ENCODE data around the gene ALDH2. TPM values are rescaled to one million over a fixed set of nuclear protein-coding genes. Genes with fewer than 3 reads are reported as not detected.

The ALDH2 gene
- total and polyA plus RNA-seq, 2 donors (not counting 1 experiment from before 2014, with no cell fraction given): 27.7 to 53.7 TPM

DNA sequence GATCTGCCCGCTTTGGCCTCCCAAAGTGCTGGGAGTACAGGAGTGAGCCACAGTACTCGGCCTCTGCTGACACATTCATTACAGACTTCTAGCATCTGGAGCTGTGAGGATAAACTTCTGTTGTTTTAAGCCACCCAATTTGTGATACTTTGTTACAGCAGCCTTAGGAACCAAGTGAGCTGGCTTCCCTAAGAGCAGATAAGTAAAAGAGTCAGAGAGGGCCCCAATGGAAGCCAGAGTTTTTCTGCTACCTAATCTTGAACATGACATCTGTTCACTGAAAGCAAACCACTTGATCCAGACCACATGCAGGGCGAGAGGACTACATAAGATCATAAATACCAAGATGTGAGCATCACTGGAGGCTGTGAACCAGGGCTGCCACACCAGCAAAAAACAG is 71.6 kb downstream of the ALDH2 start:
- TF ChIP-seq, protein P1, sequence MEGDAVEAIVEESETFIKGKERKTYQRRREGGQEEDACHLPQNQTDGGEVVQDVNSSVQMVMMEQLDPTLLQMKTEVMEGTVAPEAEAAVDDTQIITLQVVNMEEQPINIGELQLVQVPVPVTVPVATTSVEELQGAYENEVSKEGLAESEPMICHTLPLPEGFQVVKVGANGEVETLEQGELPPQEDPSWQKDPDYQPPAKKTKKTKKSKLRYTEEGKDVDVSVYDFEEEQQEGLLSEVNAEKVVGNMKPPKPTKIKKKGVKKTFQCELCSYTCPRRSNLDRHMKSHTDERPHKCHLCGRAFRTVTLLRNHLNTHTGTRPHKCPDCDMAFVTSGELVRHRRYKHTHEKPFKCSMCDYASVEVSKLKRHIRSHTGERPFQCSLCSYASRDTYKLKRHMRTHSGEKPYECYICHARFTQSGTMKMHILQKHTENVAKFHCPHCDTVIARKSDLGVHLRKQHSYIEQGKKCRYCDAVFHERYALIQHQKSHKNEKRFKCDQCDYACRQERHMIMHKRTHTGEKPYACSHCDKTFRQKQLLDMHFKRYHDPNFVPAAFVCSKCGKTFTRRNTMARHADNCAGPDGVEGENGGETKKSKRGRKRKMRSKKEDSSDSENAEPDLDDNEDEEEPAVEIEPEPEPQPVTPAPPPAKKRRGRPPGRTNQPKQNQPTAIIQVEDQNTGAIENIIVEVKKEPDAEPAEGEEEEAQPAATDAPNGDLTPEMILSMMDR (conservative IDR thresholded peaks at IDR 0.05 in 1 of 2, IDR thresholded peaks at IDR 0.05 in 1 of 2; ENCODE audit: low read depth in 1 of 2, low read length in 2 of 2): no peak
- no peak for TF ChIP-seq EZH2 (IDR thresholded peaks at IDR 0.05; ENCODE audit: low read length, missing control alignments)
- H3K4me3 ChIP-seq (replicated peaks in 1 of 4; ENCODE audit: control extremely low read depth in 1 of 4, insufficient read depth in 1 of 4, low read depth in 3 of 4, low read length in 4 of 4): no peak overlapping the region
- H4K20me1 ChIP-seq (ENCODE audit: control insufficient read depth, extremely low read depth, insufficient read depth, low read length): no peaks in the 10 kb centered on the region
- no peaks in the 10 kb centered on the region for H3K27me3 ChIP-seq (ENCODE audit: control insufficient read depth, insufficient read depth, low read length)
- no peak for DNase-seq (ENCODE audit: low read depth in 2 of 2)
- no peak overlapping the region for H3K9ac ChIP-seq (ENCODE audit: insufficient read depth, low read length)
- H3K79me2 ChIP-seq (ENCODE audit: control insufficient read depth, insufficient read depth, low read length): peaks cover 32% of the 10 kb centered on the region
- H3K4me1 ChIP-seq (ENCODE audit: control insufficient read depth, extremely low read depth, insufficient read depth, low read length): peaks cover 1% of the 10 kb centered on the region
- no peaks in the 10 kb centered on the region for H3K36me3 ChIP-seq (ENCODE audit: control insufficient read depth, insufficient read depth, low read length)
- no peaks in the 10 kb centered on the region for H3K9me3 ChIP-seq (ENCODE audit: control insufficient read depth, insufficient read depth, low read depth, low read length)
- H3K4me2 ChIP-seq (ENCODE audit: extremely low read depth, insufficient read depth, low read length): no peak overlapping the region
- H2AFZ ChIP-seq (ENCODE audit: low read length): no peak overlapping the region
- no peak overlapping the region for H3K27ac ChIP-seq (ENCODE audit: insufficient read depth, low read length)

DNA sequence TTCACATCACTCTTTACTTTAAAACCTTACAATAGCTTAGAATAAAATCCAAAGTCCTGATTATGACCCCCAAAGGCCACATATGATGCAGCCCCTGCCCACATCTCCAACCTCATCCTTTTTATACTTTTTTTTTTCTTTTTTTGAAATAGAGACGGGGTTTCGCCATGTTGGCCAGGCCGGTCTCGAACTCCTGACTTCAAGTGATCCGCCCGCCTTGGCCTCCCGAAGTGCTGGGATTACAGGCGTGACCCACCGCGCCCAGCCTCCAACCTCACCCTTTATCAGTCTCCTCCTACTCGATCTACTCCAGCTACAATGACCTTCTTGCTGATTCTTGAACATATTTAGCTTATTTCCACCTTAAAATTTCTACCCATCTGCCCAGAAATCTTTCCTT is 74.1 kb downstream of the ALDH2 start:
- H2AFZ ChIP-seq (ENCODE audit: low read length): peak overlapping the region; percentile 97
- no peaks in the 10 kb centered on the region for H4K20me1 ChIP-seq (ENCODE audit: control insufficient read depth, extremely low read depth, insufficient read depth, low read length)
- no peaks in the 10 kb centered on the region for H3K9me3 ChIP-seq (ENCODE audit: control insufficient read depth, insufficient read depth, low read depth, low read length)
- H3K36me3 ChIP-seq (ENCODE audit: control insufficient read depth, insufficient read depth, low read length): no peaks in the 10 kb centered on the region
- peaks cover 53% of the 10 kb centered on the region for H3K79me2 ChIP-seq (ENCODE audit: control insufficient read depth, insufficient read depth, low read length)
- TF ChIP-seq, protein P1 (conservative IDR thresholded peaks at IDR 0.05 in 1 of 2, IDR thresholded peaks at IDR 0.05 in 1 of 2; ENCODE audit: low read depth in 1 of 2, low read length in 2 of 2): no peak
- no peak for TF ChIP-seq EZH2 (IDR thresholded peaks at IDR 0.05; ENCODE audit: low read length, missing control alignments)
- peak overlapping the region; percentile 99 for H3K9ac ChIP-seq (ENCODE audit: insufficient read depth, low read length)
- H3K4me2 ChIP-seq (ENCODE audit: extremely low read depth, insufficient read depth, low read length): peak overlapping the region; percentile 94
- DNase-seq (ENCODE audit: low read depth in 2 of 2): no peak
- H3K27ac ChIP-seq (ENCODE audit: insufficient read depth, low read length): peak overlapping the region; percentile 84
- peak overlapping the region; percentile 80 to 100 (median 94) for H3K4me3 ChIP-seq (replicated peaks in 1 of 4; ENCODE audit: control extremely low read depth in 1 of 4, insufficient read depth in 1 of 4, low read depth in 3 of 4, low read length in 4 of 4)
- no peaks in the 10 kb centered on the region for H3K27me3 ChIP-seq (ENCODE audit: control insufficient read depth, insufficient read depth, low read length)
- H3K4me1 ChIP-seq (ENCODE audit: control insufficient read depth, extremely low read depth, insufficient read depth, low read length): peaks cover 3% of the 10 kb centered on the region

DNA sequence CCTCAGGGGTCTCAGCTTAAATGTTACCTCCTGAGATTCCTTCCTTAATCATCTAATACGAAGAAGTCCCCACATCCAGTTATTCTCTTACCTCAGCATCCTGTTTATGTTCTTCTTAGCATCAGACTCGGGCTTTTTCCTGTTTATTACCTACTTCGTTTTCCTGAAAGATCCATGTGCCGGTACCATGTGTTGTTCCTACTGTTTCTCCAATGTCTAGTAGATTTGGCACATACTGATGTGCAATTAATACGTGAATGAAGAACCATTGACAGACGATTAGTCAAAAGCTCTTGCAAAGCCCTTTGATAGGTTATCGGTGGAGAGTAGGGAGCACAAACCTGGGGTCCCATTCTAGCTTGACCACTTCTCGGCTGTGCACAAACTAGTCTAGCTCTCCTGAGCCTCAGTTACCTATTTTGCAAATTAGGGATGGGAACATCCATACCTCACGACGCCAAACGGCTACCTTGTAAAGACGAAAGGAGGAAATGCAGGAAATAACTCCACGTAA is 74.6 kb downstream of the ALDH2 start:
- Histone ChIP-seq H3K4me3 (replicated peaks in 1 of 4; ENCODE audit: control extremely low read depth in 1 of 4, insufficient read depth in 1 of 4, low read depth in 3 of 4, low read length in 4 of 4) (peak overlapping the region; percentile 80 to 100 (median 94)), H3K4me2 (ENCODE audit: extremely low read depth, insufficient read depth, low read length) (peak overlapping the region; percentile 94), H3K9me3 (ENCODE audit: control insufficient read depth, insufficient read depth, low read depth, low read length) (no peaks in the 10 kb centered on the region), H3K79me2 (ENCODE audit: control insufficient read depth, insufficient read depth, low read length) (peaks cover 57% of the 10 kb centered on the region), H3K36me3 (ENCODE audit: control insufficient read depth, insufficient read depth, low read length) (no peaks in the 10 kb centered on the region), H4K20me1 (ENCODE audit: control insufficient read depth, extremely low read depth, insufficient read depth, low read length) (no peaks in the 10 kb centered on the region), H3K27ac (ENCODE audit: insufficient read depth, low read length) (peak overlapping the region; percentile 84), H3K27me3 (ENCODE audit: control insufficient read depth, insufficient read depth, low read length) (no peaks in the 10 kb centered on the region), H2AFZ (ENCODE audit: low read length) (peak overlapping the region; percentile 97), H3K9ac (ENCODE audit: insufficient read depth, low read length) (peak overlapping the region; percentile 99), H3K4me1 (ENCODE audit: control insufficient read depth, extremely low read depth, insufficient read depth, low read length) (peaks cover 3% of the 10 kb centered on the region)
- DNase-seq (ENCODE audit: low read depth in 2 of 2): peak; percentile 3 to 15
- TF ChIP-seq, protein P1 (conservative IDR thresholded peaks at IDR 0.05 in 1 of 2, IDR thresholded peaks at IDR 0.05 in 1 of 2; ENCODE audit: low read depth in 1 of 2, low read length in 2 of 2): no peak
- TF ChIP-seq EZH2 (IDR thresholded peaks at IDR 0.05; ENCODE audit: low read length, missing control alignments): no peak
